ENCODE data around the gene FAM174B.

FAM174B gene

DNA sequence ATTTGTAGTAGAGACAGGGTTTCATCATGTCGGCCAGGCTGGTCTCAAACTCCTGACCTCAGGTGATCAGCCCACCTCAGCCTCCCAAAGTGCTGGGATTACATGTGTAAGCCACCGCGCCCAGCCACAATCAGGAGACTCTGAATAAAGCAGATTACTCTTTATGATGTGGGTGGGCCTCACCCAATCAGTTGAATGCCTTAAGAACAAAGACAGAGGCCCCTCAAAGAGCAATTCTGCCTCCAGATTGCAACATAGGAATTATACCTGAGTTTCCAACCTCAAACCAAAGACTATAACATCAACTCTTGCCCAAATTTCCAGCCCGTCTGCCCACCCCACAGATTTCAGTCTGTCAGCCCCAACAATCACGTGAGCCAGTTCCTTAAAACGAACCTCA lies 18.8 kb upstream of the FAM174B start:
- H3K36me3 ChIP-seq (ENCODE audit: control insufficient read depth, insufficient read depth, low read length) = no peaks in the 10 kb centered on the region
- no peak overlapping the region for H3K4me3 ChIP-seq (ENCODE audit: low read length)
- peaks cover 2% of the 10 kb centered on the region for H3K27me3 ChIP-seq (ENCODE audit: control insufficient read depth, insufficient read depth, low read length)
- H3K27ac ChIP-seq (ENCODE audit: low read depth, low read length) = no peak overlapping the region
- H3K9ac ChIP-seq (ENCODE audit: low read length) = no peak overlapping the region
- no peaks in the 10 kb centered on the region for H3K4me1 ChIP-seq (ENCODE audit: control insufficient read depth, insufficient read depth, low read length)

DNA sequence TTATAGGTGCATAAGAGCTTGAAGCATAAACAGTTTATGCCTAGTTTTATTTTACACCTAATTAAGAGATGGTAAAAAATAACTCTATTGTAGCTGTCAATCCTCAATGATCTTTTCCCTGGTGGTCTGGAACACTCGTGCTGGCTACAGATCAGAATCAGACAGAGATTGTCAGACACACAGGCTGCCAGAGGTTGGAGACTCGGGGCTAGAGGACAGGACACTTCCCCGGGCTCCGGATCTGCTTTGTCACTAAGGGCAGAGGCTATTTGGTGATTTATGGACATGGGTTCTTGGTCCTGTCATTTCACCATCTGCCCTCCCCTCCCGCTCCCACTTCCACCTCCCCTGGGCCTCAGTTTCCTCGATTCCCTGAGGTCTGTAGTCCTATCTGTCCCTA lies 16.5 kb upstream of the FAM174B start:
- Histone ChIP-seq H3K4me3 (ENCODE audit: low read length) (no peak overlapping the region), H3K36me3 (ENCODE audit: control insufficient read depth, insufficient read depth, low read length) (no peaks in the 10 kb centered on the region), H3K9ac (ENCODE audit: low read length) (no peak overlapping the region), H3K27ac (ENCODE audit: low read depth, low read length) (no peak overlapping the region), H3K4me1 (ENCODE audit: control insufficient read depth, insufficient read depth, low read length) (peaks cover 6% of the 10 kb centered on the region), H3K27me3 (ENCODE audit: control insufficient read depth, insufficient read depth, low read length) (peaks cover 2% of the 10 kb centered on the region)

DNA sequence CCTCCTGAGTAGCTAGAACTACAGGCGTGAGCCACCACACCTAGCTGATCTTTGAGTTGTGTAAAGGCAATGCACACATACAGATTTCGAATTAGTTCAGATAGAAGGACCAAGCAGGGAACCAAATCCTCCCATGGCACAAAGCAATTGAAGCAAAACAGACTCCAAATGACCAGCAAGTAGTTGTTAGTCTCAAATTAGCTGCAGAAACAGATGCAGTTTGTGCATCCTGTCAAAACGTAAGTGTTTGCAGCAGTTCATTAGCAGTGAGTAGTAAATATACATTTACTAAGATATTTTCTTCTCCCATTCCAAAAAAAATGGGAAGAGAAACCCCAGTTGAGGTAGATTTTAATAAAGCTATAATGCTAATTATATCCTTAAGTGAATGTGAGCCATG lies 15.8 kb upstream of the FAM174B start:
- Histone ChIP-seq H3K27ac (ENCODE audit: low read depth, low read length) (no peak overlapping the region), H3K9ac (ENCODE audit: low read length) (no peak overlapping the region)

DNA sequence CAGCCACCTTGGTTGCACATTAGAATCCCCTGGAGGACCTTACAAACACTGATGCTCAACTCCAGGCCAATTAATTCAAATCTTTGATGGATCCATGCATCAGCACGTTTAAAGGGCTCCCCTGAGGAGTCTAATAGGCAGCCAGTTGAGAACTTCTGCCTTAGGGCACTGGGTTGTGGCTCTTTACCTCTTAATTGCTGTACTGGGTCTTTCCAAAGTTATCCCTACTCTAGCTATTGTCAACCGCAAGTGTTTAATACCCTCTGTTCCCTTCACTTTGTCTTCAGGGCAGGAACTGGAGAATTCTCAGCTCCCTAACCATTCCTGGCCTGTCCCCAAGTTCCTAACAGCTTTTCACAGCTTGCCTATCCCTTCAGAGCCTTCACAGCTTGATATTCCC lies 15.0 kb upstream of the FAM174B start:
- Histone ChIP-seq H3K9ac (ENCODE audit: low read length) (no peak overlapping the region), H3K4me3 (ENCODE audit: low read length) (no peak overlapping the region), H3K27me3 (ENCODE audit: control insufficient read depth, insufficient read depth, low read length) (peaks cover 2% of the 10 kb centered on the region), H3K36me3 (ENCODE audit: control insufficient read depth, insufficient read depth, low read length) (no peaks in the 10 kb centered on the region), H3K4me1 (ENCODE audit: control insufficient read depth, insufficient read depth, low read length) (peaks cover 17% of the 10 kb centered on the region), H3K27ac (ENCODE audit: low read depth, low read length) (no peak overlapping the region)

More for the DNA sequence above, 15.8 kb upstream of the FAM174B start:
- Histone ChIP-seq H3K36me3 (ENCODE audit: control insufficient read depth, insufficient read depth, low read length) (no peaks in the 10 kb centered on the region), H3K4me1 (ENCODE audit: control insufficient read depth, insufficient read depth, low read length) (peaks cover 13% of the 10 kb centered on the region), H3K27me3 (ENCODE audit: control insufficient read depth, insufficient read depth, low read length) (peaks cover 2% of the 10 kb centered on the region), H3K4me3 (ENCODE audit: low read length) (no peak overlapping the region)

DNA sequence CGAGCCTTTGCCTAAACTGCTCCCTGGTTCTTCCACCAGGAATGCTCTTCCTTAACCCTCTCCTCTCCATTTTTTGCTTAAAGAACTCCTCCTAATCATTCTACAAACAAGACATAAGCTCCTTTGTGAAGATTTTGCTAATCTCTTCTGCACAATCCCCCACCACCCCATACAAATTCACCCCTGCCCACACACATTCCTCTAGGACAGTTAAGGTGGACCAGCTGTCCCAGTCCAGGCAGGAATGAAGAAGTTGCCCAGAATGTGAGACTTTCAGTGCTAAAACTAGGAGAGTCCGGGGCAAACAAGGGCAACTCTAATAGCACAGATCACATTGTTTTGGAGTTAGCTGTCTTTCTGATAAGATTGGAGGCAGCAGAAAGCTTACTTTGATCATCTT lies 13.9 kb upstream of the FAM174B start:
- H3K27me3 ChIP-seq (ENCODE audit: control insufficient read depth, insufficient read depth, low read length) = peaks cover 2% of the 10 kb centered on the region
- H3K27ac ChIP-seq (ENCODE audit: low read depth, low read length) = no peak overlapping the region
- H3K4me3 ChIP-seq (ENCODE audit: low read length) = no peak overlapping the region
- no peak overlapping the region for H3K9ac ChIP-seq (ENCODE audit: low read length)
- H3K36me3 ChIP-seq (ENCODE audit: control insufficient read depth, insufficient read depth, low read length) = no peaks in the 10 kb centered on the region
- peaks cover 25% of the 10 kb centered on the region for H3K4me1 ChIP-seq (ENCODE audit: control insufficient read depth, insufficient read depth, low read length)

DNA sequence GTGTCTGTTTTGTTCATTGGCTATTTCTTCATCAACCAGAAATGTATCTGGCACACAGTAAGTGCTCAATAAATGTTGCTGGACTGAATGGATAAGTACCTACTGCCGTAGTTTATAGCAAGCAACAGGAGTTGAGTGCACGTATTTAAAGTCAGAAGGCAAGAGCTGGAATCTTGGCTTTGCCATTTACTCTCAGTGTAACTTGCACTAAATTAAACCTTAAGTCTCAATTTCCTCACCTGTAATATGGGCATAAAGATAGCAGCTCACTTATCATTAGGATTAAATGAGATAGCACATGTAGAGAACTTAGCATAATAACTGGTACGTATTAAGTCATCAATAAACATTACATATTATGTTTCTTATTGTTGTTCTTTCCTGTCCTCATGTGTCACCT lies 13.0 kb upstream of the FAM174B start:
- no peak overlapping the region for H3K9ac ChIP-seq (ENCODE audit: low read length)
- peaks cover 25% of the 10 kb centered on the region for H3K4me1 ChIP-seq (ENCODE audit: control insufficient read depth, insufficient read depth, low read length)
- H3K36me3 ChIP-seq (ENCODE audit: control insufficient read depth, insufficient read depth, low read length) = no peaks in the 10 kb centered on the region
- H3K27ac ChIP-seq (ENCODE audit: low read depth, low read length) = no peak overlapping the region
- H3K4me3 ChIP-seq (ENCODE audit: low read length) = no peak overlapping the region
- H3K27me3 ChIP-seq (ENCODE audit: control insufficient read depth, insufficient read depth, low read length) = peaks cover 2% of the 10 kb centered on the region

DNA sequence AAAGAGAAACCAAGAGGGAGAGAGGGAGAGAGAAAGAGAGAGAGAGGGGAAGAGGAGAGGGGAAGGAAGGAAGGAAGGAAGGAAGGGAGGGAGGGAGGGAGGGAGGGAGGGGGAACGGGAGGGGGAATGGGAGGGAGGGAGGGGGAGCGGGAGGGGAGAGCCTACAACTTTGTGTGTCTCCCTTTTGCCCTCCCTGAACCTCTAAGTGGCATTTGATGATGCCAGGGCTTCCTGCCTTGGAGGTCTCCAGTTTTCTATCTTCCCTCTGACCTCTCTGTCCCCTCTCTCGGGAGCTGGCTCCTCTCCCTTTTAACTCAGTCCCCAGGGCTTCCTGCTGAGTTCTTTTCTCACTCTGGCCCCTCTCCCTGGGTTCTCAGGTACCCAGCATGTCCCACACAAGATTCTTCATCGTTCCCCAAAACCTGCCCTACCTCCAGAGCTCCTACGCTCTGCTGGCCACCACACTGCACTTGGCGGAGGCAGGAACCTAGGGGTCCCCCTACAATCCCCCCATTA lies 12.5 kb upstream of the FAM174B start:
- Histone ChIP-seq H3K9ac (ENCODE audit: low read length) (no peak overlapping the region), H3K27me3 (ENCODE audit: control insufficient read depth, insufficient read depth, low read length) (no peaks in the 10 kb centered on the region), H3K27ac (ENCODE audit: low read depth, low read length) (peak overlapping the region; percentile 50), H3K4me1 (ENCODE audit: control insufficient read depth, insufficient read depth, low read length) (peaks cover 25% of the 10 kb centered on the region), H3K4me3 (ENCODE audit: low read length) (peak overlapping the region; percentile 22), H3K36me3 (ENCODE audit: control insufficient read depth, insufficient read depth, low read length) (no peaks in the 10 kb centered on the region)

DNA sequence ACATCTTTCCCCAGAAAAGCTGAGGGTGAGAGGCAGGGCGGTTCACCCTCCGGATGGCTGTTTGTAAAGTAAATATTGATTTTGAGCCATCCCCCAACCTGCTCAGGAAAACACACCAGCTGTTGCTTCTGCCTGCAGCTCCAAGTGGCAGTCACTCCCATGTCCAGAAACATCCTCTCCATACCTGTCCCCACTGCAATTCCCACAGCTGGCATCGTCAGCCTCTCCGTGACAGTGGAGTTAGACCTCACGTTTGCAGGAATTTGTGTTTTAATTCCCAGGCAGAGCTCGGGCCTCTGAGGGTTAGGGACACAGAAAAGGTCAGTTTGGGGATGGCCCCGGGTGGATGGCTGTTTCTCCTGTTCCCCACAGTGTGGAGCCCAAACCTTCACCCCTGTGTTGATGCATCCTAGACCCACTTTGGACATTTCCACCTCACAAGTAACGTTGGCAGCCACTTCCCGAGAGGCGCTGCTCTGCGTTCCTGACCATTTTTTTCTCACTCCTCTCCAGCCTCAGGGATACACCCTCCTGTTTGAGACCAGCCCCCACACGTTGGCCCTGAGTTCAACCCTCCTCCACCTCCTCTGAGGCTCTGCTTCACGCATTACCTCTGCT lies 11.8 kb upstream of the FAM174B start:
- Histone ChIP-seq H3K27ac (ENCODE audit: low read depth, low read length) (peak overlapping the region; percentile 62), H3K9ac (ENCODE audit: low read length) (no peak overlapping the region), H3K4me3 (ENCODE audit: low read length) (peak overlapping the region; percentile 22), H3K27me3 (ENCODE audit: control insufficient read depth, insufficient read depth, low read length) (no peaks in the 10 kb centered on the region), H3K4me1 (ENCODE audit: control insufficient read depth, insufficient read depth, low read length) (peaks cover 25% of the 10 kb centered on the region), H3K36me3 (ENCODE audit: control insufficient read depth, insufficient read depth, low read length) (no peaks in the 10 kb centered on the region)

DNA sequence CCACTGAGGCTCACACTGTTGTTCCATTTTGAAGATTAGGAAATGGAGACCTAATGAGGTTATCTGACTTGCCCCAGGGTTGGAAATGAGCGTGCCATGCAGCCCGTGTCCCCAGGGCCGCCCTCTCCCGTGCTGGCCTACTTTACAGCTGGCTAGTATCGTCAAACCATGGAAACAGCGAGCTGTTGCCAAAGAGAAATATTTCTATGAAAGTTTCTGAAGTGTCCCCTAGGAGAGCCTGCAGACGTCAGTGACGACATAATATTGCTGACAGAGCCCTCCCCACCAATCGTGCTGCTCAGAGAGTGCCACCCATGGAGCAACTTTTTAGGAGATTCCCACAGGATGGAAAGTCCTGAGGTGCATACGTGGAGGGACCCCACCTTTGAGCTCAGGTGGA lies 11.2 kb upstream of the FAM174B start:
- Histone ChIP-seq H3K36me3 (ENCODE audit: control insufficient read depth, insufficient read depth, low read length) (no peaks in the 10 kb centered on the region), H3K27me3 (ENCODE audit: control insufficient read depth, insufficient read depth, low read length) (no peaks in the 10 kb centered on the region), H3K9ac (ENCODE audit: low read length) (no peak overlapping the region), H3K27ac (ENCODE audit: low read depth, low read length) (peak overlapping the region; percentile 62), H3K4me3 (ENCODE audit: low read length) (peak overlapping the region; percentile 22), H3K4me1 (ENCODE audit: control insufficient read depth, insufficient read depth, low read length) (peaks cover 25% of the 10 kb centered on the region)

DNA sequence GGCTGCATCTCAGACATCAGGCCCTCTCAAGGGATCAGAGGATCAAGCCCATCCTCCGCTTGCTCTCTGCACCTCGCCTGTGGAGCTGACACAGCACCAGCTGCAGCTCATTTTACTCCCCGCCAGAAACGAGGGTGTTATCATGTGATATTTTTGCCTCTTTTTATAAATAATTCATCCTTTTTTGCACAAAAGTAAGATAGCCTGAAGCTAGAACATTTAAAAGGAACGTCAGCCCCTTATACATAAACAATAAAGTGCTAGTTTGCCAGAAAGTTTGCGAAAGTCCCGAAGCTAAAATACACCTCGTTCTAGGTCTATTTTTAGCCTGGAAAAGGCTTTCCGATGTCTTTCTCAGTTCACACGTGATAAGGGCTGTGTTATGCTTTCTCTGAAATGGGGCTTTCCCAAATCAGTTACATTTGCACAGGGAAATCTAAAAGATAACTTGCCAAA lies 9.6 kb upstream of the FAM174B start:
- Histone ChIP-seq H3K36me3 (ENCODE audit: control insufficient read depth, insufficient read depth, low read length) (no peaks in the 10 kb centered on the region), H3K4me1 (ENCODE audit: control insufficient read depth, insufficient read depth, low read length) (peaks cover 25% of the 10 kb centered on the region), H3K27ac (ENCODE audit: low read depth, low read length) (peak overlapping the region; percentile 61), H3K9ac (ENCODE audit: low read length) (no peak overlapping the region), H3K4me3 (ENCODE audit: low read length) (peak overlapping the region; percentile 34), H3K27me3 (ENCODE audit: control insufficient read depth, insufficient read depth, low read length) (no peaks in the 10 kb centered on the region)

DNA sequence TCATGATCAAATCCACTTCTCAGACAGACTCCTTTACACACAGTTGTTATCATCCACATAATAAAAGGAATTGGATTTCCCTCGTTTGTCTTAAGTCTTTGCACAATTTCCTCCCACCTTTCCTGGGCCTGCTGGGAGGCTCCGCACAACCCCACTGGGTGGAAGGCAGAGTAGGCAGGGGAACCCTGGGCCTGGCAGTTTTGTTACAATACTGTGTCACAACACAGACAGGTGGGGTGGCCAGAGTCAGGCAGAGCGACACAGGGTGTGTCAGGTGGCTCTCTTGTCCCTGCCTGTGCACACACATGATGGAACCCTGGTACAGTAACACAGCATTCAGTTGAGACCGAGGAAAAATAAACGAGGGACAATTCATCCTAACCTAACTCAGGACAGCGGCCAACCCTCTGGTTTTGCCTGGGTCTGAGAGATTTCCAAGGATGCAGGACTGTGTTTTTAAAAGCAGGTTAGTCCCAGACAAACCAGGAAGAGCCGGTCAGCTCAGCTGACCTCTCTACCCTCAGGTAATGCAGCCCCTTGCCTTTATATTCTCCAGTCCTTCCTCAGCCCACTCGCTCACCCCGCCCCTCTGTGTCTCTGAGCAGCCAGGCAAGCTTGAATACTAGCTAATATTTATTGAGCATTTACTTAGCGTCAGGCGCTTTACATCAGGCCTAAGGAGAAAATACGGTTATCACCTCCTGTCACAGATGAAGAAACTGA lies 8.8 kb upstream of the FAM174B start:
- H3K27ac ChIP-seq (ENCODE audit: low read depth, low read length) = peak overlapping the region; percentile 52
- H3K27me3 ChIP-seq (ENCODE audit: control insufficient read depth, insufficient read depth, low read length) = no peaks in the 10 kb centered on the region
- H3K9ac ChIP-seq (ENCODE audit: low read length) = no peak overlapping the region
- no peaks in the 10 kb centered on the region for H3K36me3 ChIP-seq (ENCODE audit: control insufficient read depth, insufficient read depth, low read length)
- H3K4me3 ChIP-seq (ENCODE audit: low read length) = no peak overlapping the region
- H3K4me1 ChIP-seq (ENCODE audit: control insufficient read depth, insufficient read depth, low read length) = peaks cover 25% of the 10 kb centered on the region

DNA sequence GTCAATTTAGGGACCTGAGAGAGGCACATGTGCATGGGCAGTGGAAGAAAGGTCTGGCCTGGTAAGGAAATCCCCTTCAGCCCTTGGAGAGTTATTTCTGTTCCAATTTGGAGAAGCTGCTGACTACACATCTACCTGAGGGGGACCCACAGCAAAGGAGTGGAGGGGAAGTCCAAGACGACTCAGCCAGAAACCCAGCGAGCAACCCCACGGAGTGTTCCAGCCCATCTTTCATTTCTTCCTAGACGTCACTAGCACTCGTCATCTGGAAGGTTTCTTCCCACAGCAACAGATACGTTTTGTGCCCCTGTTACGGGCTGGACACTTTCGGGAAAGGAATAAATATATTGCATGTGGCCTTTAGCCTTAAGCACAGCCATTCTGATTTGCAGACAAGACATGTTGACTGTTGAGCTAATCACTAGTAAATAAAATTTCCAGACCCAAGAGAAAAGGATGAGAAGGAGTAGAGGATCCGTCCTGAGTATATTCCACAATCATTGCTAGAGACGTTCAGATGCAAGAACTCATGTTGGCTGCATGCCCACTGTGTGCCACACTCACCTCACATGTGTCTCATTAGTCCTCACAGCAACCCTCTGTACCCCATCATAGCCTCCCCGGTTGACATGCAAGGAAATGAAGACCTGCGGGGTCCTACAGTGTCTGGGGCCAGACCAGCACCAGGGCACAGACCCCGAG lies 7.8 kb upstream of the FAM174B start:
- H3K27ac ChIP-seq (ENCODE audit: low read depth, low read length) = no peak overlapping the region

More for the DNA sequence above, 7.8 kb upstream of the FAM174B start:
- Histone ChIP-seq H3K4me3 (ENCODE audit: low read length) (no peak overlapping the region), H3K36me3 (ENCODE audit: control insufficient read depth, insufficient read depth, low read length) (no peaks in the 10 kb centered on the region), H3K9ac (ENCODE audit: low read length) (no peak overlapping the region), H3K4me1 (ENCODE audit: control insufficient read depth, insufficient read depth, low read length) (peaks cover 25% of the 10 kb centered on the region), H3K27me3 (ENCODE audit: control insufficient read depth, insufficient read depth, low read length) (no peaks in the 10 kb centered on the region)
